Endothelial cell of umbilical vein (primary cell): ENCODE measurements around the gene AUTS2. TPM values are rescaled to one million over a fixed set of nuclear protein-coding genes. Genes with fewer than 3 reads are reported as not detected.

Source experiments
- BruUV-seq: library from RNA; stranded (reverse); fragments of 400-500 nt; replicated peaks from 2 replicates; lab custom pipeline; 2021; lab: Mats Ljungman, UMichigan
- CTCF ChIA-PET: fragments of 300-600, 350-600 bp; sonication (Branson Sonifier 250); formaldehyde crosslinking; loops from one replicate; lab custom pipeline; 2021; ENCODE audit warnings: antibody characterized with exemption, inconsistent platforms; lab: Charles Lee
- POLR2A ChIA-PET: fragments of 300-600, 350-600 bp; sonication (Branson Sonifier 250); formaldehyde crosslinking; loops from one replicate; lab custom pipeline; 2021; ENCODE audit warnings: antibody characterized with exemption, inconsistent platforms; lab: Charles Lee
- DNase-seq: peaks from one replicate; pipeline ENCODE4 v3.0.0-alpha.2; 2011; ENCODE audit warnings: low read depth, low spot score
- FAIRE-seq: peaks from 2 replicates; lab custom pipeline; 2011; peaks lifted over from hg19 to GRCh38; lab: Jason Lieb, UNC
- H2AFZ ChIP-seq: 2 replicates; pipeline ENCODE4 v1.6.0; 2012; ENCODE audit warnings: low read depth, low read length, control low read depth, inconsistent platforms
- H3K27ac ChIP-seq: 2 replicates; pipeline ENCODE4 v1.5.1; 2011; ENCODE audit warnings: low read depth, mild to moderate bottlenecking, control low read depth, low read length, moderate library complexity; ENCODE audit not compliant: insufficient read depth
- H3K27me3 ChIP-seq, 2 experiments: 2 replicates each; pipeline versions ENCODE4 v1.6.0 to v1.6.1; 2011; ENCODE audit warnings: low read length in 2 of 2, mixed read lengths in 1 of 2; ENCODE audit not compliant: control insufficient read depth in 2 of 2, insufficient read depth in 2 of 2
- H3K36me3 ChIP-seq, 2 experiments: 2 replicates in 1 of 2; 3 replicates in 1 of 2; pipeline ENCODE4 v1.5.1; 2011; ENCODE audit warnings: low read length in 2 of 2, mild to moderate bottlenecking in 1 of 2, moderate library complexity in 1 of 2; ENCODE audit not compliant: control insufficient read depth in 2 of 2, insufficient read depth in 2 of 2; ENCODE audit errors: extremely low read depth in 1 of 2
- H3K4me1 ChIP-seq: 3 replicates; pipeline ENCODE4 v1.5.1; 2011; ENCODE audit warnings: mild to moderate bottlenecking, low read length; ENCODE audit not compliant: control insufficient read depth, insufficient read depth; ENCODE audit errors: extremely low read depth
- H3K4me2 ChIP-seq: 2 replicates; pipeline ENCODE4 v1.6.1; 2011; ENCODE audit warnings: low read length, control low read depth, mixed read lengths; ENCODE audit not compliant: insufficient read depth
- H3K4me3 ChIP-seq, 3 experiments: fragments of 200-600 bp in 1 of 3; sonication (generic), shearing (Covaris generic) in 1 of 3; replicated peaks in 1 of 3; 2 replicates each; pipeline ENCODE4 v1.5.1; 2011 to 2016; ENCODE audit warnings: control low read depth in 3 of 3, low read length in 3 of 3, mild to moderate bottlenecking in 2 of 3, inconsistent platforms in 1 of 3, low read depth in 1 of 3, moderate library complexity in 1 of 3; ENCODE audit not compliant: insufficient read depth in 1 of 3
- H3K79me2 ChIP-seq: 2 replicates; pipeline ENCODE4 v1.6.0; 2012; ENCODE audit warnings: low read length, inconsistent platforms; ENCODE audit not compliant: control insufficient read depth, insufficient read depth
- H3K9ac ChIP-seq: replicated peaks from 2 replicates; pipeline ENCODE3; 2011; ENCODE audit warnings: low read length, control low read depth; ENCODE audit not compliant: insufficient read depth; ENCODE audit errors: extremely low read depth
- H3K9me1 ChIP-seq: replicated peaks from 3 replicates; pipeline ENCODE4 v1.6.0; 2011; ENCODE audit warnings: mild to moderate bottlenecking, low read length; ENCODE audit not compliant: control insufficient read depth, insufficient read depth; ENCODE audit errors: extremely low read depth
- H3K9me3 ChIP-seq: replicated peaks from 2 replicates; pipeline ENCODE4 v1.5.1; 2012; ENCODE audit warnings: low read length, inconsistent platforms; ENCODE audit not compliant: control insufficient read depth, insufficient read depth
- H4K20me1 ChIP-seq: replicated peaks from 2 replicates; pipeline ENCODE3; 2011; ENCODE audit warnings: mild to moderate bottlenecking, low read length; ENCODE audit not compliant: control insufficient read depth, insufficient read depth; ENCODE audit errors: extremely low read depth
- CTCF ChIP-seq, 2 donors: IDR thresholded peaks; 1 replicate in 1 of 2; 2 replicates in 1 of 2; pipeline ENCODE4 v1.5.1; 2011; ENCODE audit warnings: low read length in 2 of 2, mild to moderate bottlenecking in 2 of 2, moderate library complexity in 2 of 2, control low read depth in 1 of 2, inconsistent platforms in 1 of 2, low read depth in 1 of 2; ENCODE audit not compliant: insufficient read depth in 1 of 2; ENCODE audit errors: extremely low read depth in 1 of 2
- EZH2 ChIP-seq: IDR thresholded peaks from 2 replicates; pipeline ENCODE4 v1.6.1; 2012; ENCODE audit warnings: borderline replicate concordance, low read depth, mild to moderate bottlenecking, moderate library complexity, low read length, inconsistent platforms; ENCODE audit not compliant: severe bottlenecking
- FOS ChIP-seq: IDR thresholded peaks from 2 replicates; pipeline ENCODE4 v1.6.1; 2011; ENCODE audit warnings: mild to moderate bottlenecking, low read length, moderate library complexity, borderline replicate concordance; ENCODE audit not compliant: insufficient read depth
- GATA2 ChIP-seq: IDR thresholded peaks from 2 replicates; pipeline ENCODE4 v1.7.0; 2011; ENCODE audit warnings: low read depth, mild to moderate bottlenecking, moderate library complexity, mixed read lengths, low read length; ENCODE audit not compliant: insufficient read length, insufficient read depth
- JUN ChIP-seq: IDR thresholded peaks from 2 replicates; pipeline ENCODE4 v1.6.1; 2011; ENCODE audit warnings: borderline replicate concordance, low read depth; ENCODE audit not compliant: insufficient read length, insufficient read depth
- MAX ChIP-seq: IDR thresholded peaks from 2 replicates; pipeline ENCODE4 v1.6.1; 2011; ENCODE audit not compliant: insufficient read depth, insufficient read length
- MYC ChIP-seq: IDR thresholded peaks from one replicate; pipeline ENCODE4 v1.6.1; 2011; ENCODE audit warnings: mild to moderate bottlenecking, low read depth, low read length
- POLR2A ChIP-seq: IDR thresholded peaks from 2 replicates; pipeline ENCODE4 v1.6.1; 2012; ENCODE audit warnings: low read depth, mild to moderate bottlenecking, control low read depth, low read length
- POLR2AphosphoS5 ChIP-seq: IDR thresholded peaks from 2 replicates; pipeline ENCODE4 v1.6.1; 2012; ENCODE audit warnings: low read depth, mild to moderate bottlenecking, control low read depth, low read length, moderate library complexity; ENCODE audit not compliant: insufficient read depth
- dilution Hi-C: fragments of 300-500 bp; cut with MboI; formaldehyde crosslinking; loops from one replicate; pipeline ENCODE4 v1.15.0; 2019; ENCODE audit warnings: low sequenced_read_pairs; ENCODE audit not compliant: extremely low pct_ligation_motif_present
- intact Hi-C: fragments of 100-400 bp; cut with micrococcal nuclease; formaldehyde crosslinking; loops from one replicate; pipeline ENCODE4 v1.10.0; 2022
- polyA plus RNA-seq, 4 experiments: library from polyadenylated mRNA; depleted of rRNA in 3 of 4; stranded (reverse) in 3 of 4; unstranded in 1 of 4; fragments of >200 nt; gene quantifications; 2 replicates each; pipeline versions ENCODE4 v1.2.1 to v1.2.3, GENCODE V29; 2011 to 2012; ENCODE audit warnings: missing spikeins in 1 of 4
- total RNA-seq: library from RNA; stranded (reverse); gene quantifications from 2 replicates; pipeline ENCODE4 v1.2.3, GENCODE V29; 2021

The AUTS2 gene
- total and polyA plus RNA-seq, 2 donors (not counting 3 experiments of a cell fraction or from before 2014, with no cell fraction given): 0.59 to 8.0 TPM

GRCh38 chr7:70565721-70566370 lies 967.6 kb downstream of the AUTS2 start:
- Histone ChIP-seq H3K4me2 (no peak overlapping the region), H3K79me2 (no peaks in the 10 kb centered on the region), H2AFZ (no peak overlapping the region), H3K36me3 (no peaks in the 10 kb centered on the region), H3K27me3 (no peaks in the 10 kb centered on the region), H3K4me3 (no peak overlapping the region), H3K9ac (no peak overlapping the region), H3K27ac (no peak overlapping the region), H3K9me3 (no peaks in the 10 kb centered on the region), H4K20me1 (no peaks in the 10 kb centered on the region), H3K9me1 (no peaks in the 10 kb centered on the region), H3K4me1 (no peaks in the 10 kb centered on the region)
- DNase-seq: no peak
- dilution Hi-C loops (no loop called here), intact Hi-C loops (no loop called here)
- ChIA-PET CTCF (no interaction called here), POLR2A (no interaction called here)
- TF ChIP-seq MAX (no peak), CTCF (IDR thresholded peaks at IDR 0.05; ENCODE audit: extremely low read depth in 1 of 2, insufficient read depth in 1 of 2, low read depth in 1 of 2, low read length in 2 of 2) (no peak), MYC (no peak), EZH2 (no peak), FOS (no peak), JUN (no peak), POLR2A (no peak), GATA2 (no peak), POLR2AphosphoS5 (no peak)
- no peak for FAIRE-seq
- BruUV-seq: no TSS peak
